ENCODE data around the gene NPTN. TPM values are rescaled to one million over a fixed set of nuclear protein-coding genes. Genes with fewer than 3 reads are reported as not detected.

The NPTN gene
- total and polyA plus RNA-seq, 12 donors: 26.5 to 197 (median 127) TPM

DNA sequence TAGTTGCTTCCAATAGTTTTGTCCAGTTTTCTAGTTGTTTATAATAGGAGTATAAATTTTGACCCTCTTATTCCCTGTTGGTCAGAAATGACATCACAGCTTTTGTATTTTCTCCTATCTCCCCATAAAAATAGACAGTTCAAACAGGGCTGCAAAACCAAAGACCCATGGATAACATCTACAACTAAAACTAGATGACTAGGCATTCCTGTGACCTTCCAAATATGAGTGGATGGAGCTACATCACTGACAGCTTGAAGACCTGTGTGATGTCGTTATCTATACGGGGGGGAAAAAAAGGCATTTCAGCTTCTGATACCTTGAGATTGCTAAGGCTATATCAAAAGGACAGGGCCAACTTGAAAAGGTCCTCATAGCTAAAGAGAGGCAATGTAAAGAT, 105.6 kb downstream of the NPTN start:
- no peak for DNase-seq
- intact Hi-C loops (cut with DNase I): no loop called here
- H3K4me1 ChIP-seq (replicated peaks in 1 of 2): no peaks in the 10 kb centered on the region
- no peak overlapping the region for H3K27ac ChIP-seq
- H3K4me3 ChIP-seq: no peak overlapping the region
- 86 to 95% (median 94%) methylated on average over 2 of the region's 2 CpGs for WGBS, 4 donors
- H3K9me3 ChIP-seq (replicated peaks in 1 of 3): no peaks in the 10 kb centered on the region
- TF ChIP-seq, protein P1, sequence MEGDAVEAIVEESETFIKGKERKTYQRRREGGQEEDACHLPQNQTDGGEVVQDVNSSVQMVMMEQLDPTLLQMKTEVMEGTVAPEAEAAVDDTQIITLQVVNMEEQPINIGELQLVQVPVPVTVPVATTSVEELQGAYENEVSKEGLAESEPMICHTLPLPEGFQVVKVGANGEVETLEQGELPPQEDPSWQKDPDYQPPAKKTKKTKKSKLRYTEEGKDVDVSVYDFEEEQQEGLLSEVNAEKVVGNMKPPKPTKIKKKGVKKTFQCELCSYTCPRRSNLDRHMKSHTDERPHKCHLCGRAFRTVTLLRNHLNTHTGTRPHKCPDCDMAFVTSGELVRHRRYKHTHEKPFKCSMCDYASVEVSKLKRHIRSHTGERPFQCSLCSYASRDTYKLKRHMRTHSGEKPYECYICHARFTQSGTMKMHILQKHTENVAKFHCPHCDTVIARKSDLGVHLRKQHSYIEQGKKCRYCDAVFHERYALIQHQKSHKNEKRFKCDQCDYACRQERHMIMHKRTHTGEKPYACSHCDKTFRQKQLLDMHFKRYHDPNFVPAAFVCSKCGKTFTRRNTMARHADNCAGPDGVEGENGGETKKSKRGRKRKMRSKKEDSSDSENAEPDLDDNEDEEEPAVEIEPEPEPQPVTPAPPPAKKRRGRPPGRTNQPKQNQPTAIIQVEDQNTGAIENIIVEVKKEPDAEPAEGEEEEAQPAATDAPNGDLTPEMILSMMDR (IDR thresholded peaks at IDR 0.05): no peak
- TF ChIP-seq POLR2A (IDR thresholded peaks at IDR 0.05): no peak
- no peaks in the 10 kb centered on the region for H3K27me3 ChIP-seq
- H3K36me3 ChIP-seq (replicated peaks in 1 of 2): no peaks in the 10 kb centered on the region

DNA sequence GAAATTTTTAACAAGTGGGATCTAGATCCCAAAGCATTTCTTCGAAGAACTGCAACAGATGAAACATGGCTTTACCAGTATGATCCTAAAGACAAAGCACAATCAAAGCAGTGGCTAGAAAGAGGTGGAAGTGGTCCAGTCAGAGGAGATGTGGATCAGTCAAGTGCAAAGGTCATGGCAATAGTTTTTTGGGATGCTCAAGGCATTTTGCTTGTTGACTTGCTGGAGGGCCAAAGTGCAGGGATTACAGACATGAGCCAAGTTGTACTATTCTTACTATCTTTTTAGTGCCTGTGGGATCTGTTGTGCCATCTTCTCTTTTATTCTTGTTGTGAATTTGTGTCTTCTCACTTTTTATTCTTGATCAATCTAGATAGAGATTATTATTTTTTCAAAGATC, 108.3 kb downstream of the NPTN start:
- no peak overlapping the region for H3K27ac ChIP-seq
- 95 to 100% (median 97%) methylated on average over 1 of the region's 1 CpG for WGBS, 4 donors
- no peak for DNase-seq
- no peaks in the 10 kb centered on the region for H3K9me3 ChIP-seq (replicated peaks in 1 of 3)
- TF ChIP-seq POLR2A (IDR thresholded peaks at IDR 0.05): no peak
- TF ChIP-seq, protein P1 (IDR thresholded peaks at IDR 0.05): no peak
- intact Hi-C loops (cut with DNase I): no loop called here
- no peaks in the 10 kb centered on the region for H3K27me3 ChIP-seq
- H3K4me3 ChIP-seq: no peak overlapping the region
- no peaks in the 10 kb centered on the region for H3K4me1 ChIP-seq (replicated peaks in 1 of 2)
- no peaks in the 10 kb centered on the region for H3K36me3 ChIP-seq (replicated peaks in 1 of 2)

- H3K4me1 ChIP-seq (replicated peaks in 1 of 2): no peaks in the 10 kb centered on the region
- intact Hi-C loops (cut with DNase I): no loop called here
These were observed 111.2 kb downstream of the NPTN start for GRCh38 chr15:73522011-73522410.

DNA sequence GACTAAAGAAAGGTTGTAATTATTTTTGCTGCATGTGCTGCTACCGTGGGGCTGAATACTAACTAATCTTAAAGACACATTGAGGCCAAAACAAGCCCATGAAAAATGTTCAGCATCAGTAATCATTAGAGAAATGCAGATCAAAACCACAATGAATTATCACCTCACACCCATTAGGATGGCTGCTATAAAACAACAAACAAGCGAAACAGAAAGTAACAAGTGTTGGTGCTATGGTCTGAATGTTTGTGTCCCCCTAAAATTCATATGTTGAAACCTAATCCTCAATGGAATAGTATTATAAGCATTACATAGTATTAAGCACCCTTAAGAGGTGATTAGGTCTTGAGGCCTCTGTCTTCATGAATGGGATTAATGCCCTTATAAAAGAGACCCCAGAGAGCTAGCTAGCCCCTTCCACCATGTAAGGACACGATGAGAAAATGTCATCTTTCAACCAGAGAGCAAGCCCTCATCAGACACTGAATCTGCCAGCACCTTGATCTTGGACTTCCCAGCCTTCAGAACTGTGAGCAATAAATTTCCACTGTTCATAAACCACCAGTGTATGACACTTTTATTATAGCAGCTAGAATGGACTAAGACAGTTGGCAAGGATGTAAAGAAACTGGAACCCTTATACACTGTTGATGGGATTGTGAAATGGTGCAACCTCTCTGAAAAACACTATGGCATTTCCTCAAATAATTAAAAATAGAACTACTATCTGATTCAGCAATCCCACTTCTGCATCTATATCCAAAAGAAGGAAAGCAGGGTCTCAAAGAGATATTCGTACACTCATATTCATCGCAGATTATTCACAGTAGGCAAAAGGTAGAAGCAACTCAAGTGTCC, 114.1 kb downstream of the NPTN start:
- H3K4me3 ChIP-seq: no peak overlapping the region
- DNase-seq: no peak
- TF ChIP-seq, protein P1 (IDR thresholded peaks at IDR 0.05): no peak
- no peak for TF ChIP-seq POLR2A (IDR thresholded peaks at IDR 0.05)
- intact Hi-C loops (cut with DNase I): no loop called here
- no peaks in the 10 kb centered on the region for H3K36me3 ChIP-seq (replicated peaks in 1 of 2)
- WGBS, 4 donors: 77 to 86% (median 78%) methylated on average over 5 of the region's 5 CpGs
- H3K4me1 ChIP-seq (replicated peaks in 1 of 2): no peaks in the 10 kb centered on the region
- no peaks in the 10 kb centered on the region for H3K27me3 ChIP-seq
- H3K9me3 ChIP-seq (replicated peaks in 1 of 3): no peaks in the 10 kb centered on the region
- H3K27ac ChIP-seq: no peak overlapping the region

More at GRCh38 chr15:73522011-73522410, 111.2 kb downstream of the NPTN start:
- Histone ChIP-seq H3K36me3 (replicated peaks in 1 of 2) (no peaks in the 10 kb centered on the region), H3K9me3 (replicated peaks in 1 of 3) (no peaks in the 10 kb centered on the region), H3K4me3 (no peak overlapping the region), H3K27me3 (no peaks in the 10 kb centered on the region), H3K27ac (no peak overlapping the region)
- TF ChIP-seq POLR2A (IDR thresholded peaks at IDR 0.05): no peak
- TF ChIP-seq, protein P1 (IDR thresholded peaks at IDR 0.05): no peak
- WGBS, 4 donors: 80 to 95% (median 92%) methylated on average over 1 of the region's 1 CpG
- no peak for DNase-seq

Measured in adrenal gland (tissue), 12 donors.